ENCODE measurements around the gene MSH5. TPM values are rescaled to one million over a fixed set of nuclear protein-coding genes. Genes with fewer than 3 reads are reported as not detected.

Gene MSH5
- 3.4 and 3.5 TPM in 2 replicates for total RNA-seq

DNA sequence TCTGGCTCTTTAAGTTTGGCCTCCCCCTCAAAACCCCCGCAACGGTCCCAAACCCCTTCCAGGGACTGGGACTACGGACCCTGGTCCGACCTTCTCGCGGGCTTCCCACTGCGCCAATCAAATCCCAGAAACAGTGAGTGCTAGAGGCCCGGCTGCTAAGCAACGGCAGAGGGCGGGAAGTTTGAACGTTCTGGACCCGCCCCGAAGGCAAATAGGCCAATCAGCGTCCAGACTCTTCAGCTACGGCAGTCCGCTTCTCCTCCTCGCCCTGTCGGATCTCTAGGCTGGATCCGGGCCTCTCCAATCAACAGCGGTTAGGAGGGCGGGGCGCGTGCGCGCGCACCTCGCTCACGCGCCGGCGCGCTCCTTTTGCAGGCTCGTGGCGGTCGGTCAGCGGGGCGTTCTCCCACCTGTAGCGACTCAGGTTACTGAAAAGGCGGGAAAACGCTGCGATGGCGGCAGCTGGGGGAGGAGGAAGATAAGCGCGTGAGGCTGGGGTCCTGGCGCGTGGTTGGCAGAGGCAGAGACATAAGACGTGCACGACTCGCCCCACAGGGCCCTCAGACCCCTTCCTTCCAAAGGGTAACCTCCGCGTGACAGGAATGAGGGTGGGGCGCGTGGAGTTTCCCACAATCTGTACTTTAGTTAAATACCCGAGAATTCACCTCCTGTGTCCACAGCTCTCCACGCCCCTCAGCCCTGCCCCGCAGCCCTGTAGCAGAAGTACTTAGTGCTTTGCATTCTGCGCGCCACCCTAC is at the start of gene MSH5:
Gene MSH5 (plus strand): TSS at position 367 of the 758 bp plus-strand sequence. CDS start 462 bp downstream, outside the sequence.

DNA sequence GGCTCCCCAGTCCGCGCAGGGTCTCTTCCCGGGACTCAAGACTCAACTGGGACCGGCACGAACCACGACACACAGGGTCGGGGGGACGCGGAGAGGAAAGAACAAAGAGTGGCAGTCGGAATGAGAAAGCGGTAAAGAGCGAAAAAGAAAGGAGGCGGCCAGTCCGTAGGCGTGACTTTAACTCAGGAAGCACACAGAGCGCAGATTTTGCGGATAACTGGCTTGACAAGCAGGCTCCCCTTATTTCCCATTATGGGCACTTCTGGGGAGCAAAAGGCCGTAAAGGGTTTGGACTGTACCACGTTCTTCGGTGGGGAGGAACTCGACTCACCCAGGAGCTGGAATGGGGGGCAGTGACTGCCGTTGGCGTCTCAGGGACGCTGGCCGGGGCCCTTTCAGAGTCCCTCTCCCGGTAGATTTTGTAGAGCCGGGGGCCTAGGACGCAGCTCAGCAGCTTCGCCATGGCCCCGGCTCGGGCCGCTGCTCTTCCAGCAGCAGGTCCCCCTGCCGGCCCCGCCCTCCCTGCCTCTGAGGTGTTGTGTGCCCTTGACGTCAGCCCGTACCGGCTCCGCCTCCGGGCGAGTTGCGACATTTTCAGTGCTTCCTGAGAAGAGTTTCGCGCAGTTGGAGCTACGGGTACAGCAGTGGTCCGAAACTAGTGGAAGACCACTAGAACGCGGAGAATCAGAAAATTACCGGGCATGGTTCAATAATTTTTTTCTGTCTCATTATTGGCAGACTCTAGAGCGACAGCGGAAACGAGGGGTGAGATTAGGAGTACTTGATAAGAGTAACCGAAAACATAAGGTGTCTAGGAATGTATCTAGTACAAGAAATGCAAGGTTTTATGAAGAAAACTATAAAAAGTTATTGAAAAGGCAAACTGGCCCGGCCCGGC is 36.7 kb upstream of the MSH5 start, which contains the start of gene ABHD16A:
Gene ABHD16A (minus strand): TSS at position 506 of the 898 bp plus-strand sequence. CDS start 43 bp downstream, at position 463.

DNA sequence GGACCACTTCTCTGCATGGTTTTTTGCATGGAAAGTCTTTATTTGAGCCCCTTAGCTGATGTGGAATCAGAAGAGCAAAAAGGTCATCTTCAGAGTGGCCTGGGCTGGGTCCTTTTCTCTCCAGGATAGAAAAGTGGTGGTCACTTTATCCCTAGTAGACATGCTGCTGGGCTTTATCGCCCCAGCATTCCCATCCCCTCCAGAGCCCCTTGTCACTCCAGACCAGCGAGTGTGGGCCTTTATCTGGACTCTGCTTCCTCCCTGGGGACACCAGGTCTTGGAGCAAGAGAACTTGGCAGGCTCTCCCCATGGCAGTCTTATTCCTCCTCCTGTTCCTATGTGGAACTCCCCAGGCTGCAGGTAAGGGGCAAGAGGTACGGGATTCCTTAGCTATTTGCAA is 33.2 kb upstream of the MSH5 start, which contains the start of gene LY6G6F:
Gene LY6G6F (plus strand): TSS at position 268 of the 400 bp plus-strand sequence. CDS start 41 bp downstream, at position 309.

DNA sequence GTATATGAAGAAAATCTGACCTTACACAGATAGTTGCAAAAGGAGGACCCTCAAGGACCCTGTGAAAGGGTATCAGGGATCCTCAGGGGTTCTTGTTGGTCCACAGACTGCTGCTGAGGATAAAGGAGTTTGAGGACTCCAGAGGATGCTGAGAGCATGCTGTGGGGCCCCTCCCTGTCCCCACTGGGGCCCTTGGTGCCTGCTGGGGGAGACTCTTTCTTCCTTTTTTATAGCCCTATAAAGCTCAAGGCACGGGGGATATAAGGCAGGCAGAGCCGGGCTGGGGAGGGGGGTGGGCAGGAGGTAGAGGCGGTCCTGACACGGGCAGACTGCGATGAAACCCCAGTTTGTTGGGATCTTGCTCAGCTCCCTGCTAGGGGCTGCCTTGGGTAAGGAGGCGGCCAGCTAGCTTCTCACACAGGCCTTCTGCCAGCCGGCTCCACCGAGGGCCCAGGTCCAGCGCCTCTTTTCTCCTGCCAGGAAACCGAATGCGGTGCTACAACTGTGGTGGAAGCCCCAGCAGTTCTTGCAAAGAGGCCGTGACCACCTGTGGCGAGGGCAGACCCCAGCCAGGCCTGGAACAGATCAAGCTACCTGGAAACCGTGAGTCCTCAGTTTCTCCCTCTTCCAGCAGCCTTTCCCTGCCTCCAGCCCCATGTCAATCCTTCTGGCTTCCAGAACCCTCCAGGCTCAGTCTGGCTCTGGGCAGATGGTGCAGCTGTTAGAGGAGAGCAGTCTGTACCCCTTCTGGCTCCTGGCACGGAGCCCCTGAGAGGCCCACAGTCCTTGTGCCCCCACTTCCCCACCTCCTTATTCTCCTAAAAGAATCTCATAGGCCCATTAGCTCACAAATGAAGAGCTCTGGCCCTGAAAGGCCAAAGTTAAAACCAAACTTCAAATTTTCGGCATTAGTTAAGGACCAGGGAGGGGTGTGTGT is 24.5 kb upstream of the MSH5 start, which contains the start of gene LY6G6D:
Gene LY6G6D (plus strand): TSS at position 327 of the 937 bp plus-strand sequence. CDS start 8 bp downstream, at position 335.

DNA sequence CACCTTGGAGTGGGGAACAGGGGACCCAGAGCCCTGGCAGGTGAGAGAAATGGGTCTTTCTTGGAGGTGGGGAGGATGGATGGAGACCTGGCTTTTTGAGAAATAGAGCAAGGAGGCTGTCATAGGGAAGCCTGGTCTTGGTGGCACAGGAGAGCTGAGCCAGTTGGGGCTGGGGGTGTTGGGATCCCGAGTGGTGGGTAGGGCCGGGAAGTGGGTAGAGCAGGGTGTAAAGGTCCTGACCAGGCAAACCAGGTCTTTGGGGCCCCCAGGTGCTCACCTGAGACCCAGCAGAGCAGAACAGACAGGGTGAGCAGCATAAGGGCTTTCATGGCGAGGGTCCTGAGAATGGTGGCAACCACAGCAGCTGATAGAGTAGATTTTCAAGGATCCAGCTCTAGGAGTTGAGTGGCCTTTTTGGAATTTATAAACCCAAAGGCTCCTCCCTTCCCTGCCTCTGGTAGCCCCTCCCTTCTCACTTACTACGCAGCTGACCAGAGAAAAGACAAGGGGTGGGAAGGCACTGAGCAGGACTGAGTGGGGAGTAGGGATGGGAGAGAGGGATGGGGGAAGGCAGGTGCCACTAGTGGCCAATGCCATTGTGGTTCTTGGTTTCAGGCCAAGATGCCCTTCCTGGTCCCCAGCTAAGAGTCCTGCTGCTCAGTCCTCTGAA is 18.3 kb upstream of the MSH5 start, which contains the start of gene LY6G6C:
Gene LY6G6C (minus strand): TSS at position 396 of the 670 bp plus-strand sequence. CDS start 67 bp downstream, at position 329.

DNA sequence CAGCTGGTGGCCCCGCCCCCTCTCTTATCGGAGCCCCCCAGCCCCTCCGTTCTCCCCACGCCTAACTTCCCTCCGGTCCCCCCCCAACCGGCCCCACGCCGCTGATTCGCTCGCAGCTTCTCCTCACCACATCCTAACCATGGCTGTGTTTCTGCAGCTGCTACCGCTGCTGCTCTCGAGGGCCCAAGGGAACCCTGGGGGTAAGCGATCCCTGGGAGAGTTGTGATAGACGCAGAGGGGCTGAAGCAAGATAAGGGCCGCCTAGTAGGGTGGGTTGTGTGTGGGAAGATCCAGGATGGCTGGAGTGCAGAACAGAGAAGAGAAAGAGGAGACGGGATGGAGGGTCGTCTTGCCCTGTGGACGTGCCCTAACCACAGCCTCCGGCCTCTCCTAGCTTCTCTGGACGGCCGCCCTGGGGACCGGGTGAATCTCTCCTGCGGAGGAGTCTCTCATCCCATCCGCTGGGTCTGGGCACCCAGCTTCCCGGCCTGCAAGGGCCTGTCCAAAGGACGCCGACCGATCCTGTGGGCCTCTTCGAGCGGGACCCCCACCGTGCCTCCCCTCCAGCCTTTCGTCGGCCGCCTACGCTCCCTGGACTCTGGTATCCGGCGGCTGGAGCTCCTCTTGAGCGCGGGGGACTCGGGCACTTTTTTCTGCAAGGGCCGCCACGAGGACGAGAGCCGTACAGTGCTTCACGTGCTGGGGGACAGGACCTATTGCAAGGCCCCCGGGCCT is 16.4 kb upstream of the MSH5 start, which contains the start of gene MPIG6B:
Gene MPIG6B (plus strand): TSS at position 129 of the 735 bp plus-strand sequence. CDS start 11 bp downstream, at position 140.

DNA sequence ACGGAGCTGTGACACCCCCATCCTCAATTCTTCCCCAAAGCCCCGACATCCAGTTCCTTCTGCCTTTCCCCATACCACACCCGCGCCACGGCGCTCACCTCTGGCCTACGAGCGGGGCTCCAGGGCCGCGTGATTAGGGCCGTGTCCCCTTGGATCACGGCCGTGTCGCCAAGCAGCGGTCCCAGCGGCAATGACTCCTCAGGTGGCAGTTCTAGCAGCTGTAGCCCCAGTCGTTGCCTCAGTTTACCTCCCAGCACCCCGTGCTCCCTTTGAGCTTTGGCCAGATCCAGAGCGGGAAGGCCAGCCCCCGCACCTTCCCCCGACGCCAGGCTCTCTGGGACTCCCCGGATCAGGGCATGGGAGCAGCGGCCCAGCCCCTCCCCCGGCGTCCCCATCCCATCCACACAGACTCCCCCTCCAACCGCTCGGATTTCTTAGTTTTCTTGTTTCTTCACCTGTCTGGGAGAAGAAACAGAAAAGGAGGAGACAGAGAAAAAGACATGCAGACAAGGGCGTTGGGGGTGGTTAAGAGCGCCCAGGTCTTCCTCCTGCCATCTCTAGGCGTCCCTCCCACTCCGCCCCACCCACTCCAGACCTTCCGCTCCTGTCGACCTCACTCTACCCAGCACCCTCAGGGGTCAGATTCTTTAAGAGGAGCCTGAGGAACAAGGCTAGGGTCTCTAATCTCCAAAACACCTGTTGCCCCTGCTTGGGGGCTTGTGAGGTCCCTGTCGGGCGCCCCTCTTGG is 10.9 kb upstream of the MSH5 start, which contains the start of gene DDAH2:
Gene DDAH2 (minus strand): TSS at position 533 of the 748 bp plus-strand sequence. CDS start 138 bp downstream, at position 395.

DNA sequence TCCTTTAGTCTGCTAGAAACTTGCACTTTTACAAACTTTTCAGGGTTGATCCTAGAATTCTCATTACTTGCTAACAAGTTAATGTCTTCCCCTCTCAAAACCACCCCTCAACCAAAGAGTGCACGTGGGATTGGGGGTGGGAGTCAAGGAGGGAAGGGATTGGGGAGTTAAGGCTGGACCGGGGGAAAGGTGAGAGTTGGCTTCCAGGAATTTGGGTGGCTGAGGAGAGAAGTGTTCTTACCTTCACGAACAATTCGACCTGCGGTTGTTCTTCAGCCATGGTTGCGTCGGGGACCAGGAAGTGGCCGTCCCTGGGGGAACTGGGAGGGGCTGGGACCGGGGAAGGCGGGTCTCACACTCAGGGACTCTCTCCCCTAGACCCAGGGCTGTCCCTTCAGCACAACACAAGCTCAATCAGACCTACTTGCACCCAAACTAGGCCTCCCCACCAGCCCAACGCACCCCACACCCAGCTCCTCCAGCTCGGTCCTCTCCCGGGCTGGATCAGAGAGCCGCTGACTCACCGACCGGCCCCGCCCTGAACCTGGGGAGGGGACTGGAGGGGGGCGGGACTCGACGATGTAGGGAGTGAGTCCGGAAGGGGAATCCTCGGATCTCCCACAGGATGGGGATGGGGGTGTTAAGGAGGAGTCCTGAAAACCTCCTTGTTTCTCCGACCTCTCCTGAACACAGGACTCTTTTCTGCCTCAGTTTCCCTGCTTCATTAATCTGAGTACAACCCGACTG is 3.6 kb upstream of the MSH5 start, which contains the start of gene CLIC1:
Gene CLIC1 (minus strand): TSS at position 510 of the 747 bp plus-strand sequence. CDS start 230 bp downstream, at position 280.

DNA sequence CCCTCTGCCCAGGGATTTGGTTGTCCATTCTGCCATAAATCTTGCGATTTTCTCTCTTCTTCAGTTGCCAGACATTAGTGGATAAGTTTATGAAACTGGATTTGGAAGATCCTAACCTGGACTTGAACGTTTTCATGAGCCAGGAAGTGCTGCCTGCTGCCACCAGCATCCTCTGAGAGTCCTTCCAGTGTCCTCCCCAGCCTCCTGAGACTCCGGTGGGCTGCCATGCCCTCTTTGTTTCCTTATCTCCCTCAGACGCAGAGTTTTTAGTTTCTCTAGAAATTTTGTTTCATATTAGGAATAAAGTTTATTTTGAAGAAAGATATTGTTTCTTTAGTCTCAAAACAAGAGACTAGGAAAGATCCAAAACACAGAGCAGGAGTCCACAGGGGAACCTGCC is 22.6 kb downstream of the MSH5 start, which contains the start of gene SAPCD1:
Gene SAPCD1 (plus strand): TSS at position 301 of the 400 bp plus-strand sequence. CDS start 399 bp downstream, outside the sequence.

DNA sequence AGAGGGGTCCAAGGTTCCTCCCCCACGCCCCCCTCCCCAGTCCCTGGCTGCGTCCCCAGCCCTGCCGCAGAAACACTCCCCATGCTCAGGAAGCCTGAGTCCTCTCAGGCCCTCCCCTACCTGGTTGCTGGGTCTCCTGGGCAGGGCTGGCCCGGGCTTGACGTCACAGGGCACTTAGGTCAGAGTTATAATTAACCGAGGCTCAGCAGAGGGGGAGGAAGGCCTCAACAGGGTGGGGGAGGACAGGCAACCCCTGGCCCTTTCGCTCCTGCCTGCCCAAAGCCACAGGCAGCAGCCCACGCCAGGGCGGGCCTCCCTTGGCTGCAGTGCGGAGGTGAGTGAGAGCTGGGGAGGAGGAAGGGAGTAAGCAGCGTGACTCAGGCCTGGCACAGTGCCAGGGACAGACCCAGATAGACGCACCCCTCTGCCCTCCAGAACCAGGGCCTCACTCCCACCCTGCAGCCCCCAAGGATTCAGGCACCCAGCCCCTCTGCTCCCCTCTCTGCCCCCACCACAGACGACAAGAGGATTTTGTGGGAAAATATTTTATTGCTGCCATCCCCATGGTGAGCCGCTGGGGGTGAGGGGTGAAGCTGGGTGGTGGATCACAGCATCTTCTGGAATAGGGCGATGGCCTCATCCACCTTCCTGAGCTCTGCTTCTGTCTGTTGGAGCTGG is 37.3 kb downstream of the MSH5 start, which contains the start of gene VWA7:
Gene VWA7 (minus strand): TSS at position 340 of the 678 bp plus-strand sequence. CDS start 549 bp downstream, outside the sequence.

DNA sequence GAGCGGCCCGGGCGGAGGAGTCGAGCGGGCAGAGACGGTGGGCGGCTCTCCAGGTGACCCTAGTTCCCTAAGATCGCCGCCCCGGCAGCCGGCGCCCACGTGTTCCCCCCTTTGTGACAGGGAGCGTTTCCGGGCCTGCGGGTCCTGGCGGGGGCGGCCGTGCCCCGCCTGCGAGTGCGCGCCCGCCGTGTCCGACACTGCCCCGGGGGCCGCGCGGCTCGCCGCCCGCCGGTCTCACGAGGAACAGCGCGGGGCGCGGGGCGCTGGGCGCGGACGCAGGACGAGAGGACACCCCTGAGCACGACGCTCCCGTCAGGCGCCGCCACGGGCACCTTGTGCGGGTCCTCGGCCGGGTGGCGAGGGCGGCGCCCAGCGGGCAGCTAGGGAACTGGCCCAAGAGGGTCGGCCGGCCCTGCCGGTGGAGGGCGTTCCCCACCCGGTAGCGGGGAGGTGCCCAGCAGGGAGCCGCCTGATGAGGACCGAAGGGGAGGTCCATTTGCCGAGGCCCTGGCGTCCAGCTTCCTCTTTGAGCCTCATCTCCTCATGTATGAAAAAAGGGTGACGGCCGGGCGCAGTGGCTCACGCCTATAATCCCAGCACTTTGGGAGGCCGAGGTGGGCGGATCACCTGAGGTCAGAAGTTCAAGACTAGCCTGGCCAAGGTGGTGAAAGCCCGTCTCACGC is 56.0 kb downstream of the MSH5 start, which contains the start of gene VARS1:
Gene VARS1 (minus strand): TSS at position 137 of the 683 bp plus-strand sequence. CDS start 535 bp downstream, outside the sequence.

DNA sequence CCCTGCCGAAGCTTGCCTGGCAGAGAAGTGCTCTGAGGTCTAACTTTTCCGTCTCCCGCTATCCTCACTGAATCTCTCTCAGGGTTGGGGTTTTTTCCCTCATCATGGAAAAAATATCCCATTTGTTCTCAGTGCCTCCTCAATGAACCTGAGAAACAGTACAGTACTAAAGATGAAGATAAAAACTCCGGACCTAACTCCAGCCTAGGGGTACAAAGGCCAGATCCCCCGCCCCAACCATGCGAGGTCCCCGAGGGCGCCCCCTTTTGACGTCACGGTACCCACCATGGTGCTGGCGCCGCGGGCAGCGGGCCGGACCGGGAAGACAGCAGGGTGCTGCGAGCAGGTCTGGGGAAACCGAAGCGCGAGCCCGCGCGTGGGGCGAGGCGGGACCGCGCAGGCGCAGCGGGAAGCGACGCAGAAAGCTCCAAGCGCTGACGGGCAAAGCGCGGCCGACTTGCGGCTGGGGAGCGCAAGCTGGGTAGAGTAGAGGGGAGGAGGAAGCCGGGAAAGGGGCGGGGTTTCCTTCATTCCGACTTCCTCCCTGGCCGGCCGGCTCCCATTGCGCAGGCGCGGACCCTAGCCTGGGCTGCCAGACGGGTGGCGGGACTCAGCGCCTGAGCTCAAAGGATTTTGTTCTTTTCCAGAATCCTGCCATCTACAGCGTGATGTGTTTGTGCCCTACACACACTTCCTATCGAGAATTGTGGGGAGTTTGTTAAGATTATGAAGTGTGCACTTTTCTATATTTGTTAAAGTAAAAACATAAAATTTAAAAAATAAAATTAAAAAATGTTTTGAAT is 66.9 kb downstream of the MSH5 start, which contains the start of gene LSM2:
Gene LSM2 (minus strand): TSS at position 497 of the 803 bp plus-strand sequence. CDS start 209 bp downstream, at position 288.

Measured in nasal cavity respiratory epithelium epithelial cell of viscerocranial mucosa (primary cell).